GM12801 (cell line): ENCODE measurements around the gene ZNF837.

Source experiments
- CTCF ChIP-seq: IDR thresholded peaks from one replicate; pipeline ENCODE4 v1.5.1; 2011; ENCODE audit warnings: control low read depth; ENCODE audit not compliant: insufficient read length; ENCODE audit errors: extremely low read depth

Gene ZNF837

GRCh38 chr19:58346961-58347929, 33.6 kb downstream of the ZNF837 start:
- TF ChIP-seq CTCF = no peak

GRCh38 chr19:58345558-58345957, 35.3 kb downstream of the ZNF837 start:
- TF ChIP-seq CTCF = no peak

- TF ChIP-seq CTCF = no peak
Measured at GRCh38 chr19:58338825-58339558, 41.8 kb downstream of the ZNF837 start.

- no peak for TF ChIP-seq CTCF
Measured at GRCh38 chr19:58338336-58338735, 42.5 kb downstream of the ZNF837 start.

- TF ChIP-seq CTCF = no peak
Measured at GRCh38 chr19:58336820-58337219, 44.0 kb downstream of the ZNF837 start.

- TF ChIP-seq CTCF = no peak
Measured at GRCh38 chr19:58336216-58336615, 44.6 kb downstream of the ZNF837 start.

- no peak for TF ChIP-seq CTCF
Measured at GRCh38 chr19:58335630-58336029, 45.2 kb downstream of the ZNF837 start.
